ENCODE results near the gene DCHS1. TPM values are rescaled to one million over a fixed set of nuclear protein-coding genes. Genes with fewer than 3 reads are reported as not detected.

Gene DCHS1
- total RNA-seq, 1 donor from 2014 or later: 28.0 TPM

- peak; percentile 8 for ATAC-seq
- peak overlapping the region; percentile 47 for H3K4me3 ChIP-seq
Measured at GRCh38 chr11:6654281-6655019, 1.2 kb downstream of the DCHS1 start.

GRCh38 chr11:6653656-6654055 is 2.0 kb downstream of the DCHS1 start:
- Histone ChIP-seq H3K4me3 (no peak overlapping the region), H3K36me3 (no peaks in the 10 kb centered on the region), H3K27me3 (peaks cover 8% of the 10 kb centered on the region), H3K27ac (no peak overlapping the region), H3K9me3 (no peaks in the 10 kb centered on the region), H3K4me1 (peaks cover 7% of the 10 kb centered on the region)
- no peak for DNase-seq
- intact Hi-C loops (cut with DNase I): no loop called here
- ATAC-seq: no peak
- TF ChIP-seq CTCF (IDR thresholded peaks at IDR 0.05): no peak

More at GRCh38 chr11:6654281-6655019, 1.2 kb downstream of the DCHS1 start:
- peaks cover 8% of the 10 kb centered on the region for H3K27me3 ChIP-seq
- no peaks in the 10 kb centered on the region for H3K36me3 ChIP-seq
- H3K9me3 ChIP-seq: no peaks in the 10 kb centered on the region
- H3K4me1 ChIP-seq: peaks cover 7% of the 10 kb centered on the region
- no peak for TF ChIP-seq CTCF (IDR thresholded peaks at IDR 0.05)
- H3K27ac ChIP-seq: peak overlapping the region; percentile 36
- DNase-seq: no peak
- intact Hi-C loops (cut with DNase I): no loop called here

GRCh38 chr11:6653097-6653496 is 2.5 kb downstream of the DCHS1 start:
- intact Hi-C loops (cut with DNase I): no loop called here
- H3K27me3 ChIP-seq: peaks cover 8% of the 10 kb centered on the region
- peaks cover 7% of the 10 kb centered on the region for H3K4me1 ChIP-seq
- H3K9me3 ChIP-seq: no peaks in the 10 kb centered on the region
- ATAC-seq (no peak), DNase-seq (no peak)
- no peak overlapping the region for H3K27ac ChIP-seq
- H3K4me3 ChIP-seq: no peak overlapping the region
- H3K36me3 ChIP-seq: no peaks in the 10 kb centered on the region
- no peak for TF ChIP-seq CTCF (IDR thresholded peaks at IDR 0.05)

GRCh38 chr11:6652182-6652581 is 3.4 kb downstream of the DCHS1 start:
- DNase-seq (no peak), ATAC-seq (no peak)
- no peak overlapping the region for H3K27ac ChIP-seq
- intact Hi-C loops (cut with DNase I): no loop called here
- TF ChIP-seq CTCF (IDR thresholded peaks at IDR 0.05): no peak
- no peak overlapping the region for H3K4me3 ChIP-seq
- peaks cover 16% of the 10 kb centered on the region for H3K4me1 ChIP-seq
- H3K9me3 ChIP-seq: no peaks in the 10 kb centered on the region
- H3K27me3 ChIP-seq: peaks cover 8% of the 10 kb centered on the region
- H3K36me3 ChIP-seq: no peaks in the 10 kb centered on the region

- Histone ChIP-seq H3K27me3 (peaks cover 8% of the 10 kb centered on the region), H3K4me1 (peaks cover 28% of the 10 kb centered on the region), H3K36me3 (no peaks in the 10 kb centered on the region), H3K27ac (no peak overlapping the region), H3K9me3 (no peaks in the 10 kb centered on the region), H3K4me3 (no peak overlapping the region)
- DNase-seq (no peak), ATAC-seq (no peak)
- intact Hi-C loops (cut with DNase I): no loop called here
- TF ChIP-seq CTCF (IDR thresholded peaks at IDR 0.05): no peak
Measured at GRCh38 chr11:6650980-6651379, 4.6 kb downstream of the DCHS1 start.
